ENCODE data around the gene P2RY6.
"Not testable (repeated sequence)": the region's sequence is repeated elsewhere in the genome, so short reads cannot be mapped to it uniquely, and the experiment has no call there.

The P2RY6 gene

DNA sequence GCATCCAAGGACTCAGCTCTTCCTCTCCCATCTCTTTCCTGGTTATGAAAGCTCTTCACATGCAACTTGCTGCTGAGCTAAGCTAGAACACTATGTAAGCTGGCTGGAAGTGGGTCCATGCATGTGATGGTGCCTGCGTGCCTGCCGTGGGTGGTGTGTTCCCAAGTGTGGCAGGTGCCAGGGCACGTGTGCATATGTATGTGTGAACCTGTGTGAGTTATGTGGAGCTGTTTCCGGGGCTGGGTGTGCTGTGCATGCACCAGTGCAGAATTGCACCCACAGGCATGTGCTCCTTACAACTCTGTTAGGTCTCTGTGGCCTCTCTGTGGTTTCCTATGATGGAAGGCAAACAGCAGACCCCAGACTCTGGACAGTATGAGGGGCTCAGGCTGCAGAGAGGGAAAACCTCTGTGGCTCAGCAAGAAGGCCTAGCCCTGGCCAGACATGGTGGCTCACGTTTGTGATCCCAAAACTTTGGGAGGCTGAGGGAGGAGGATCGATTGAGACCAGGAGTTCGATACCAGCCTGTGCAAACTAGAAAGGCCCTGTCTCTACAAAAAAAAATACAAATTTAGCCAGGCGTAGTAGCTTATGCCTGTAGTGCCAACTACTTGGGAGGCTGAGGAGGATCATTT lies 4.1 kb upstream of the P2RY6 start:
- Histone ChIP-seq H3K36me3 (no peaks in the 10 kb centered on the region), H3K27me3 (ENCODE audit: insufficient read depth, low read depth, severe bottlenecking) (no peaks in the 10 kb centered on the region), H3K9me3 (ENCODE audit: severe bottlenecking) (no peaks in the 10 kb centered on the region), H3K4me3 (ENCODE audit: low read depth, low read length) (no peak overlapping the region), H3K27ac (no peak overlapping the region)
- no peak for DNase-seq
- TF ChIP-seq, protein P1, sequence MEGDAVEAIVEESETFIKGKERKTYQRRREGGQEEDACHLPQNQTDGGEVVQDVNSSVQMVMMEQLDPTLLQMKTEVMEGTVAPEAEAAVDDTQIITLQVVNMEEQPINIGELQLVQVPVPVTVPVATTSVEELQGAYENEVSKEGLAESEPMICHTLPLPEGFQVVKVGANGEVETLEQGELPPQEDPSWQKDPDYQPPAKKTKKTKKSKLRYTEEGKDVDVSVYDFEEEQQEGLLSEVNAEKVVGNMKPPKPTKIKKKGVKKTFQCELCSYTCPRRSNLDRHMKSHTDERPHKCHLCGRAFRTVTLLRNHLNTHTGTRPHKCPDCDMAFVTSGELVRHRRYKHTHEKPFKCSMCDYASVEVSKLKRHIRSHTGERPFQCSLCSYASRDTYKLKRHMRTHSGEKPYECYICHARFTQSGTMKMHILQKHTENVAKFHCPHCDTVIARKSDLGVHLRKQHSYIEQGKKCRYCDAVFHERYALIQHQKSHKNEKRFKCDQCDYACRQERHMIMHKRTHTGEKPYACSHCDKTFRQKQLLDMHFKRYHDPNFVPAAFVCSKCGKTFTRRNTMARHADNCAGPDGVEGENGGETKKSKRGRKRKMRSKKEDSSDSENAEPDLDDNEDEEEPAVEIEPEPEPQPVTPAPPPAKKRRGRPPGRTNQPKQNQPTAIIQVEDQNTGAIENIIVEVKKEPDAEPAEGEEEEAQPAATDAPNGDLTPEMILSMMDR (IDR thresholded peaks at IDR 0.05; ENCODE audit: low read depth, low read length): no peak

DNA sequence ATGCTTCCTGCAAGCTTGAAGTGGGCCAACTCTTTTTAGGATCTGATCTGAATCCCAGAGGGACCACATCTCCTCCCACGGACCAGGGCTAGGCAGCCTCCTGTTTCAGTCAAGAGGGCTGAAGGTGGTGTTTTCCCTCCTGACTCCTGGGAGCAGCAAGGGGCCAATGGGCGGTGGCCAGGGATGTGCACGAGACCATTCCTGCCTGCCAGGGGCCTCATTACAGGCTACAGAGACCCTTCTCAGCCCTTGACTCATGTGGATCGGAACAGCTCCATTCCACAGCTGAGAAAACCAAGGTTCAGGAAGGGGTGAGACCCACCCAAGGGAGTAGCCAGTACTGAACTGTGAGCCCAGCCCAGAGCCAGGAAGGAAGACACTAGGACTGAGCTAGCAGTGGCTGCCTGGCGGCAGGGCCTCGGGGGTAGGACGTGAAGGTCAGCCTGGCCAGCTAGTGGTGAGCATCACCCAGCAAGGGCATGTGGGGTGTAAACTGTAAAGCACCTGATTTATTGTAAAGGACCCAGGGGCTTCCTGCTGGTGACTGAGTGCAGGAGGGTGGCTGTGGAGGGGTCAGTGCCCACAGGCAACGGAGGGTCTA lies 3.4 kb upstream of the P2RY6 start:
- TF ChIP-seq, protein P1 (IDR thresholded peaks at IDR 0.05; ENCODE audit: low read depth, low read length): no peak
- Histone ChIP-seq H3K4me3 (ENCODE audit: low read depth, low read length) (no peak overlapping the region), H3K27ac (no peak overlapping the region), H3K36me3 (no peaks in the 10 kb centered on the region), H3K27me3 (ENCODE audit: insufficient read depth, low read depth, severe bottlenecking) (no peaks in the 10 kb centered on the region), H3K9me3 (ENCODE audit: severe bottlenecking) (no peaks in the 10 kb centered on the region)
- DNase-seq: no peak

DNA sequence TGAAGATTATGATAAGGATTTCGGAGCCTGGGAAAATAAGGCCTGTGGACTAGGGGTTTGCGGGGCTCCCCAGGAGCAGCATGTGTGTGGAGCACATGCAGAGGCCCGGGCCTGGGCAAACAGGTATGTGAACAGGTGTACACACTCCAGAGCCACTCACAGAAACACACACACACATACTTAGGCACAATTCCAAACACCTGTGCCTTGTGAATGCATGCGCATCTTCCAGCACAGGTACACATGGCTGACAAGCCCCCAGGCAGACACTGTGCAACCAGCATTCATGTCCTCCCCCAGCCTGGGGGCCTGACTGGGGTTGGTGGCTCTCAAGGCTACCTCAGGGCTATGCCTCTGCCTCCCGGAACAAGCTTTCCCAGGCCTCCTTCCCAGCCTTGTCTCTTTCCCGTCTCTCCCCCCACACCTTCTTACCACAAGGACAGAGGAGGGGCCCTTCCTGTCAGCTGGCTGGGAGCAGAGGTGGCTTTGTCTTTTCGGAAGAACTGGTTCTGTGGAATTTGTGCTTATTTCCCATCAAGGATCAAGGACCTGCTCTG lies 2.6 kb upstream of the P2RY6 start:
- Histone ChIP-seq H3K27ac (no peak overlapping the region), H3K27me3 (ENCODE audit: insufficient read depth, low read depth, severe bottlenecking) (no peaks in the 10 kb centered on the region), H3K9me3 (ENCODE audit: severe bottlenecking) (no peaks in the 10 kb centered on the region), H3K4me3 (ENCODE audit: low read depth, low read length) (no peak overlapping the region), H3K36me3 (no peaks in the 10 kb centered on the region)
- DNase-seq: no peak
- TF ChIP-seq, protein P1 (IDR thresholded peaks at IDR 0.05; ENCODE audit: low read depth, low read length): no peak

DNA sequence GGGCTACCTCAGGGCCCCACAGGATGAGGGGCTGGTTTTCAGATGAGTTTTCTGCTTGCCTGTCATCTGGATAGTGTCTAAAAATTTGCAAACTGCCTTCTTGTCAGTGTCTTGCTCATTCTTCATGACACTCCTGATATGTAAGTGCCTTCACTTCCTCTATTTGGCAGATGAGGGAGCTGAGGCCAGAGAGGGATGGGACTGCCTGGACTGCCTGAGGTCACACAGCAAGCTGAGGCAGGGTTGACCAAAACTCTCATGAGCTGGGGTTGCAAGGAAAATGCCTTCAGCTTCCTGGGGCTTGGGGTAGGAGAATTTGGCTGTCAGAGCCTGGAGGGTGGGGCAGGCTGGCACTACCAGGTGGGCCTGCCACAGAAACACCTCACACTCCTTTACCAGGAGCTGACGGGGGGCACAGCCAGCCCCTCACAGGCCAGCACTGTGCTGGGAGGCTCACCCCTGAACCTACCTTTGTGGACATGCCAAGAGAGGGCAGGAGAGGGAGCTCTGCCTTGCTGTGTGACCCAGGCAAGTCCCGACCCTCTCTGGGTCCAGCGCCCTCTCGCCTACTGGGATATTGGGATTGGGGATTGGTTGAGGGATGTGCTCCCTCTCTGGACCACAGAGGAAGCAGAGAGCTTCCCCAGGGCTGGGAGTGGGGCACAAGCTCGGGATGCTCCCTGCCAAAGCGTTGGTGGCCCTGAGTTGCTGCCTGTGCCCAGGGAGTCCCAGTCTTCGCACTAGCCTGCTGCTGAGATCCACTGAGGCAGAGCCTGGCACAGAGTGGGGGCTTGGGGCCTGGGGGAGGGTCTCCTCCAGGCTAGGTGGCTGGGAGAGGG lies 1.9 kb upstream of the P2RY6 start:
- Histone ChIP-seq H3K36me3 (no peaks in the 10 kb centered on the region), H3K27ac (no peak overlapping the region), H3K4me3 (ENCODE audit: low read depth, low read length) (no peak overlapping the region), H3K27me3 (ENCODE audit: insufficient read depth, low read depth, severe bottlenecking) (no peaks in the 10 kb centered on the region), H3K9me3 (ENCODE audit: severe bottlenecking) (no peaks in the 10 kb centered on the region)
- TF ChIP-seq, protein P1 (IDR thresholded peaks at IDR 0.05; ENCODE audit: low read depth, low read length): no peak
- DNase-seq: no peak

DNA sequence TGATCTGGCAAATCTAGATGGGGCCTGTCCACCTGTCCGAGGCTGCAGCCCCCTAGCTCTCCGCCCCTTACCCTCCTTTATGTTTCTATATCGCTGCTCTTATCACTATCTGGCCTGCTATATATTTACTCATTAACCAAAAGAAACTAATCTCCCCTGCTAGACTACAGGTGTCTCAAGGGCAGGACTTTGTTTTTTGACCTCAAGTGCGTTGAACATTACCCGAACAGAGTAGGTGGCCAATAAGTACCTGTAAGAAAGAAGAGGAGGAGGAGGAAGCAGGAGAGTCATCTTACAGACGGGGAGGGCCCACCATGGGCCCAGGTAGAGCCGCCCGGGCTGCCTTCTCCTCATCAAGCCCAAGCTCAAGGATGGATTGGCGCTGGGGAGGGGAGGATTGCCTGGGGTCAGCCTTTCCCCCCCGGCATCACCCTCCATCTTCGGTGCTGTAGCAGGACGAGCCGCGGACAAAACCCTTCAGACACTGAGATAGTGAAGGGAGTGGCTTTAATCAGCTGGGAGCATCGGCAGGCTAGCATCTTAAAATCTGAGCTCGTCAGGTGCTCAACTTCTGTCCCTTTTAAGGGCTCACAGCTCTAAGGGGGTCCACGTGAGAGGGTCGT lies 1.2 kb upstream of the P2RY6 start:
- Histone ChIP-seq H3K4me3 (ENCODE audit: low read depth, low read length) (no peak overlapping the region), H3K9me3 (ENCODE audit: severe bottlenecking) (no peaks in the 10 kb centered on the region), H3K36me3 (no peaks in the 10 kb centered on the region), H3K27me3 (ENCODE audit: insufficient read depth, low read depth, severe bottlenecking) (no peaks in the 10 kb centered on the region), H3K27ac (no peak overlapping the region)
- no peak for DNase-seq
- TF ChIP-seq, protein P1 (IDR thresholded peaks at IDR 0.05; ENCODE audit: low read depth, low read length): no peak

DNA sequence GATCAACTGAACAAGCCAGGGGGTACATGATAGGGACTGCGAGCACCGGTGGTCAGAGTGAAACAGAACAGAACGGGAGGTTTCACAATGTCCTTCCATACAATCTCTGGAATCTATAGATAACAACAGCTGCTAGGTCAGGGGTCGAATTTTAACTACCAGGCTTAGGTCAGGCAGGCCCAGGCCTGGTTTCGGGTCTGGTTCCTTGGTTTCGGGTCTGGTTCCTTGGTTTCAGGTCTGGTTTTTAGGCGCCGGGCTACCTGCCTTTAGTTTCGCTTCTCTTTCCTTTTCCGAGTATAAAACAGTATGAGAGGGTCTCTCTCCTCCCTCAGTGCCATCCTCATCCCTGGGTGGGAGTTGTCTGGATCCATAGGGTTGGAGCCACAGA lies 666 bp upstream of the P2RY6 start:
- not testable (repeated sequence) for H3K36me3 ChIP-seq; H3K4me3 ChIP-seq (ENCODE audit: low read depth, low read length); H3K27me3 ChIP-seq (ENCODE audit: insufficient read depth, low read depth, severe bottlenecking); H3K9me3 ChIP-seq (ENCODE audit: severe bottlenecking); H3K27ac ChIP-seq; DNase-seq

Measured in WERI-Rb-1 (cell line).